ENCODE measurements around the gene HES1. TPM values are rescaled to one million over a fixed set of nuclear protein-coding genes. Genes with fewer than 3 reads are reported as not detected.

Gene HES1
- total and polyA plus RNA-seq, 10 of the 15 experiments (the other 5 are each of a cell fraction or from before 2014, with no cell fraction given), result 0.46 to 5.3 (median 2.3) TPM

GRCh38 chr3:194099215-194099614, 36.7 kb upstream of the HES1 start:
- in situ Hi-C loops (cut with MboI) (no loop called here), intact Hi-C loops (cut with micrococcal nuclease; ENCODE audit: unreplicated experiment) (no loop called here)
- H3K79me2 ChIP-seq (ENCODE audit: control insufficient read depth, insufficient read depth, low read length), result no peaks in the 10 kb centered on the region
- H3K9ac ChIP-seq (ENCODE audit: control insufficient read depth, insufficient read depth, low read length), result no peak overlapping the region
- H3K9me3 ChIP-seq (replicated peaks; ENCODE audit: control insufficient read depth, insufficient read depth, low read length), result no peaks in the 10 kb centered on the region
- DNase-seq (ENCODE audit: low read depth, low spot score), result no peak
- no peak for FAIRE-seq
- ChIA-PET SMC1A (ENCODE audit: uncharacterized antibody, unreplicated experiment) (interaction anchor here (1.5 kb wide), 1 partner anchor 14 kb away, joined by 4 read pairs; no protein-coding TSS in a partner anchor), CTCF (interaction anchor here (0.8 kb wide), 1 partner anchor 38 kb away, joined by 4 read pairs; no protein-coding TSS in a partner anchor), RAD21 (ENCODE audit: unreplicated experiment) (interaction anchor here (0.6 kb wide), 1 partner anchor 15 kb away, joined by 3 read pairs; no protein-coding TSS in a partner anchor), POLR2A (no interaction called here)
- peaks cover 2 to 6% of the 10 kb centered on the region in 2 experiments; a peak in 3 of 4 replicates for H3K27me3 ChIP-seq (replicated peaks in 1 of 2; ENCODE audit: control insufficient read depth in 2 of 2, insufficient read depth in 2 of 2, low read length in 1 of 2)
- H3K4me1 ChIP-seq (ENCODE audit: control insufficient read depth, insufficient read depth, low read length), result peaks cover 36% of the 10 kb centered on the region
- H4K20me1 ChIP-seq (ENCODE audit: control insufficient read depth, insufficient read depth), result peaks cover 2% of the 10 kb centered on the region; the same call in 1 of the 2 replicates
- WGBS (ENCODE audit: insufficient coverage, insufficient replicate concordance, low lambda C conversion rate, missing lambda C conversion rate), result 67% methylated on average over 10 of the region's 10 CpGs
- H3K36me3 ChIP-seq (ENCODE audit: control insufficient read depth in 2 of 2, insufficient read depth in 2 of 2, low read length in 1 of 2), result no peaks in the 10 kb centered on the region
- no peak overlapping the region for H3K27ac ChIP-seq (ENCODE audit: control insufficient read depth, insufficient read depth)
- no peak for ATAC-seq
- H3K4me3 ChIP-seq, result no peak overlapping the region
- no peak overlapping the region for H2AFZ ChIP-seq (ENCODE audit: control insufficient read depth, low read depth, low read length)
- no peak overlapping the region for H3K4me2 ChIP-seq (ENCODE audit: control insufficient read depth, insufficient read depth)
- no TSS peak for BruUV-seq (replicated peaks)
- TF ChIP-seq ZNF274 (IDR thresholded peaks at IDR 0.05; ENCODE audit: insufficient read depth, insufficient read length) (no peak), E2F4 (IDR thresholded peaks at IDR 0.05; ENCODE audit: low read depth, low read length) (no peak), KAT2A (conservative IDR thresholded peaks at IDR 0.05; ENCODE audit: control insufficient read depth, low read depth, low read length) (no peak), IKZF2 (IDR thresholded peaks at IDR 0.05) (no peak), IKZF1 (conservative IDR thresholded peaks at IDR 0.05) (no peak), REST (IDR thresholded peaks at IDR 0.05; ENCODE audit: low read depth, low read length) (no peak), HDAC6 (IDR thresholded peaks at IDR 0.05; ENCODE audit: unreplicated experiment) (no peak), RUNX3 (IDR thresholded peaks at IDR 0.05; ENCODE audit: low read length) (no peak), EZH2 (IDR thresholded peaks at IDR 0.05; ENCODE audit: borderline replicate concordance, control insufficient read depth, low read depth, low read length) (no peak), KLF5 (IDR thresholded peaks at IDR 0.05; ENCODE audit: partially characterized antibody) (no peak), ZNF217 (IDR thresholded peaks at IDR 0.05) (no peak), POLR2A (IDR thresholded peaks at IDR 0.05; ENCODE audit: low read depth, low read length) (no peak), NFIC (IDR thresholded peaks at IDR 0.05; ENCODE audit: low read depth, low read length) (no peak), FOXK2 (IDR thresholded peaks at IDR 0.05) (no peak), POLR2AphosphoS5 (IDR thresholded peaks at IDR 0.05; ENCODE audit: low read length) (no peak), STAT3 (IDR thresholded peaks at IDR 0.05; ENCODE audit: low read depth, low read length) (no peak), EP300 (IDR thresholded peaks at IDR 0.05; ENCODE audit: borderline replicate concordance in 1 of 2, control insufficient read depth in 1 of 2, low read depth in 2 of 2, low read length in 2 of 2) (no peak)
- TF ChIP-seq, protein P1, sequence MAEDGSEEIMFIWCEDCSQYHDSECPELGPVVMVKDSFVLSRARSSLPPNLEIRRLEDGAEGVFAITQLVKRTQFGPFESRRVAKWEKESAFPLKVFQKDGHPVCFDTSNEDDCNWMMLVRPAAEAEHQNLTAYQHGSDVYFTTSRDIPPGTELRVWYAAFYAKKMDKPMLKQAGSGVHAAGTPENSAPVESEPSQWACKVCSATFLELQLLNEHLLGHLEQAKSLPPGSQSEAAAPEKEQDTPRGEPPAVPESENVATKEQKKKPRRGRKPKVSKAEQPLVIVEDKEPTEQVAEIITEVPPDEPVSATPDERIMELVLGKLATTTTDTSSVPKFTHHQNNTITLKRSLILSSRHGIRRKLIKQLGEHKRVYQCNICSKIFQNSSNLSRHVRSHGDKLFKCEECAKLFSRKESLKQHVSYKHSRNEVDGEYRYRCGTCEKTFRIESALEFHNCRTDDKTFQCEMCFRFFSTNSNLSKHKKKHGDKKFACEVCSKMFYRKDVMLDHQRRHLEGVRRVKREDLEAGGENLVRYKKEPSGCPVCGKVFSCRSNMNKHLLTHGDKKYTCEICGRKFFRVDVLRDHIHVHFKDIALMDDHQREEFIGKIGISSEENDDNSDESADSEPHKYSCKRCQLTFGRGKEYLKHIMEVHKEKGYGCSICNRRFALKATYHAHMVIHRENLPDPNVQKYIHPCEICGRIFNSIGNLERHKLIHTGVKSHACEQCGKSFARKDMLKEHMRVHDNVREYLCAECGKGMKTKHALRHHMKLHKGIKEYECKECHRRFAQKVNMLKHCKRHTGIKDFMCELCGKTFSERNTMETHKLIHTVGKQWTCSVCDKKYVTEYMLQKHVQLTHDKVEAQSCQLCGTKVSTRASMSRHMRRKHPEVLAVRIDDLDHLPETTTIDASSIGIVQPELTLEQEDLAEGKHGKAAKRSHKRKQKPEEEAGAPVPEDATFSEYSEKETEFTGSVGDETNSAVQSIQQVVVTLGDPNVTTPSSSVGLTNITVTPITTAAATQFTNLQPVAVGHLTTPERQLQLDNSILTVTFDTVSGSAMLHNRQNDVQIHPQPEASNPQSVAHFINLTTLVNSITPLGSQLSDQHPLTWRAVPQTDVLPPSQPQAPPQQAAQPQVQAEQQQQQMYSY (CRISPR knock-in tag; IDR thresholded peaks at IDR 0.05), result no peak

Data from GM12878 (cell line).